ENCODE data around the gene CAMK2A. TPM values are rescaled to one million over a fixed set of nuclear protein-coding genes. Genes with fewer than 3 reads are reported as not detected.

Gene CAMK2A
- polyA plus RNA-seq, 1 of the 3 experiments (the other 2 are of a cell fraction): 0.10 TPM

- TF ChIP-seq, protein P1, sequence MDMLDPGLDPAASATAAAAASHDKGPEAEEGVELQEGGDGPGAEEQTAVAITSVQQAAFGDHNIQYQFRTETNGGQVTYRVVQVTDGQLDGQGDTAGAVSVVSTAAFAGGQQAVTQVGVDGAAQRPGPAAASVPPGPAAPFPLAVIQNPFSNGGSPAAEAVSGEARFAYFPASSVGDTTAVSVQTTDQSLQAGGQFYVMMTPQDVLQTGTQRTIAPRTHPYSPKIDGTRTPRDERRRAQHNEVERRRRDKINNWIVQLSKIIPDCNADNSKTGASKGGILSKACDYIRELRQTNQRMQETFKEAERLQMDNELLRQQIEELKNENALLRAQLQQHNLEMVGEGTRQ (IDR thresholded peaks at IDR 0.05; ENCODE audit: borderline replicate concordance, low read depth, low read length): no peak
Observed at GRCh38 chr5:150279330-150280020, 10.1 kb downstream of the CAMK2A start (continued).

DNA sequence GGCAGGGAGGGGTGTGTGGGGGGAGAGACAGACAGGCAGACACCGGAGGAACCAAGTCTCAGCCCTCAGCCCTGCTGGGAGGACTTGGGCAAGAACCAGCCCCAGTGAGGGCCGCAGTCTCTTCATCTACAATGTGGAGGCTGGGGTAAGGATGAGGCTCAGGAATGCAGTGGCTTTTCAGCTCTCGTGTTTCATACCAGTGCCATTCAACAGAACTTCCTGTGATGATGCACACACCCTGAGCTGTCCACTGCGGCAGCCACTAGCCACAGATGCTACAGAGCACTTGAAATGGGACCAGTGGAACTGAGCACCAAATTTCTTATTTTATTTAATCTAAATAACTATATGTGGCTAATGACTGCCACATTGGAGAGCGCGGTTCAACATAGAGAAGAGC is 10.7 kb downstream of the CAMK2A start:
- Histone ChIP-seq H3K9me3 (no peaks in the 10 kb centered on the region), H3K4me2 (peak overlapping the region; percentile 55; the same call in 1 of the 2 replicates), H3K36me3 (replicated peaks in 1 of 2; ENCODE audit: control insufficient read depth in 1 of 2, insufficient read depth in 2 of 2, low read length in 1 of 2) (no peaks in the 10 kb centered on the region), H3K9me2 (no peaks in the 10 kb centered on the region), H3K27ac (ENCODE audit: low read depth in 2 of 2, low read length in 1 of 2) (peak overlapping the region in 1 of 2 experiments; percentile 53; a peak in 2 of 4 replicates), H4K20me1 (ENCODE audit: insufficient read depth) (no peaks in the 10 kb centered on the region), H3K9ac (no peak overlapping the region), H3K79me2 (ENCODE audit: insufficient read depth) (no peaks in the 10 kb centered on the region), H3K4me1 (ENCODE audit: control insufficient read depth in 1 of 2, insufficient read depth in 2 of 2, low read depth in 1 of 2, low read length in 1 of 2) (peaks cover 20 to 27% of the 10 kb centered on the region in 2 experiments; a peak in 3 of 4 replicates), H2AFZ (ENCODE audit: low read depth) (no peak overlapping the region), H3K27me3 (ENCODE audit: insufficient read depth) (no peaks in the 10 kb centered on the region), H3F3A (replicated peaks; ENCODE audit: insufficient read depth) (peaks cover 15% of the 10 kb centered on the region), H3K4me3 (ENCODE audit: low read depth in 2 of 2, low read length in 1 of 2) (no peak overlapping the region)
- ChIA-PET POLR2A (no interaction called here), CTCF (interaction anchor here (0.6 to 1.4 kb wide), 3 partner anchors 20 to 61 kb away, joined by 3 to 5 read pairs (median 3); no protein-coding TSS in a partner anchor)
- WGBS (ENCODE audit: low lambda C conversion rate): 80% methylated on average over 4 of the region's 6 CpGs
- TF ChIP-seq, protein P2, sequence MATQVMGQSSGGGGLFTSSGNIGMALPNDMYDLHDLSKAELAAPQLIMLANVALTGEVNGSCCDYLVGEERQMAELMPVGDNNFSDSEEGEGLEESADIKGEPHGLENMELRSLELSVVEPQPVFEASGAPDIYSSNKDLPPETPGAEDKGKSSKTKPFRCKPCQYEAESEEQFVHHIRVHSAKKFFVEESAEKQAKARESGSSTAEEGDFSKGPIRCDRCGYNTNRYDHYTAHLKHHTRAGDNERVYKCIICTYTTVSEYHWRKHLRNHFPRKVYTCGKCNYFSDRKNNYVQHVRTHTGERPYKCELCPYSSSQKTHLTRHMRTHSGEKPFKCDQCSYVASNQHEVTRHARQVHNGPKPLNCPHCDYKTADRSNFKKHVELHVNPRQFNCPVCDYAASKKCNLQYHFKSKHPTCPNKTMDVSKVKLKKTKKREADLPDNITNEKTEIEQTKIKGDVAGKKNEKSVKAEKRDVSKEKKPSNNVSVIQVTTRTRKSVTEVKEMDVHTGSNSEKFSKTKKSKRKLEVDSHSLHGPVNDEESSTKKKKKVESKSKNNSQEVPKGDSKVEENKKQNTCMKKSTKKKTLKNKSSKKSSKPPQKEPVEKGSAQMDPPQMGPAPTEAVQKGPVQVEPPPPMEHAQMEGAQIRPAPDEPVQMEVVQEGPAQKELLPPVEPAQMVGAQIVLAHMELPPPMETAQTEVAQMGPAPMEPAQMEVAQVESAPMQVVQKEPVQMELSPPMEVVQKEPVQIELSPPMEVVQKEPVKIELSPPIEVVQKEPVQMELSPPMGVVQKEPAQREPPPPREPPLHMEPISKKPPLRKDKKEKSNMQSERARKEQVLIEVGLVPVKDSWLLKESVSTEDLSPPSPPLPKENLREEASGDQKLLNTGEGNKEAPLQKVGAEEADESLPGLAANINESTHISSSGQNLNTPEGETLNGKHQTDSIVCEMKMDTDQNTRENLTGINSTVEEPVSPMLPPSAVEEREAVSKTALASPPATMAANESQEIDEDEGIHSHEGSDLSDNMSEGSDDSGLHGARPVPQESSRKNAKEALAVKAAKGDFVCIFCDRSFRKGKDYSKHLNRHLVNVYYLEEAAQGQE (IDR thresholded peaks at IDR 0.05; ENCODE audit: low read depth, low read length): peak; percentile 78
- TF ChIP-seq FOSL2 (IDR thresholded peaks at IDR 0.05; ENCODE audit: borderline replicate concordance, low read depth): peak; percentile 39; the same call in 1 of the 2 replicates
- TF ChIP-seq RFX5 (IDR thresholded peaks at IDR 0.05; ENCODE audit: low read length): no peak
- TF ChIP-seq MAX (IDR thresholded peaks at IDR 0.05; ENCODE audit: low read depth): peak; percentile 66
- peak; percentile 35; the same call in 1 of the 2 replicates for TF ChIP-seq PBX3 (IDR thresholded peaks at IDR 0.05)
- no peak for TF ChIP-seq EZH2phosphoT487 (IDR thresholded peaks at IDR 0.05; ENCODE audit: borderline replicate concordance, low read depth)
- no peak for TF ChIP-seq RCOR1 (IDR thresholded peaks at IDR 0.05; ENCODE audit: low read length)
- peak; percentile 53 for TF ChIP-seq TCF12 (IDR thresholded peaks at IDR 0.05)
- no peak for DNase-seq
